GM18868 (cell line): ENCODE results near the gene RBM44.
"Not testable (repeated sequence)": the region's sequence is repeated elsewhere in the genome, so short reads cannot be mapped to it uniquely, and the experiment has no call there.

ENCODE experiments used
- ATAC-seq: cut with Tn5 transposase; IDR thresholded peaks from one replicate; pipeline ENCODE4 v1.9.1; 2021; ENCODE audit warnings: mild to moderate bottlenecking, moderate library complexity; ENCODE audit not compliant: unreplicated experiment

The RBM44 gene

DNA sequence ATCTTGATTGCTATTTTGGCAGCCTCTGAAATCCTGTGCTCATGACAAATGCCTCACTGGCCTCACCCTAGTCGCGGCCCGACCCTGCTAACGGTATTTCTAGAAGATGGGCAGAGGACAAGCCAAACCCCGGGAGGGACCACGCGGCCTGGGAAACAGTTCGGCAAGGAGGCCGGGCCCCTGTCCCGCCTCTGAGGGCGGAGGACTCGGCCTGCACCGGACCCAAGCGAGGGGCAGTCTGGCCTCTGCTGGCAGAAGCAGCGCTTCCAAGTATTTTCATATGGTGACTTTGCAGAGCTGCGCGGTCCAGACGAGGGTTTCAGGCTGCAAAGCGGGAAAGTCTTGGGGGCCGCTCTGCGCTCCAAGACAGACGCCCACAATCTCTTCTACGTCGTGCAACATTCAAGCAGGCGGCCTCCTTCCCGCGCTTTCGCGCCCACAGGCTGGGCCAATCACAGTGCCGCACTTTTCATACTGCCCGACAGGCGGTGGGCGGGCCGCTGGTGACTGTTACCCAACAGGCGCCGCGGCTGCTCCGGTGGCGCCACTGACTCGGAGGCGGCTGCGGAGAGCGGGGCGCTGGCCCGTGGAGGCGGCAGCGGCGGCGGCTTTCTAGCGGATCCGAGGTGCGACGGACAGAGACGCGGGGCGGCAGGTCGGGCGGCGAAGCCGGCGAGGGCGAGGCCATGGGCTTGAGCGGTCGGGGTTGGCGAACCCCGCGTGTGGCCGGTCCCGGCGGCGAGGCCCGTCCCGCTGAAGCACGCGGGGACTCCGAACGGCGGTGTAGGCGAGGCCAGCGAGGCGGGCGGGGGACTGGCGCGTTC is at the start of gene RBM44:
TSS of gene RBM44 (plus strand) at position 544 of the 824 bp plus-strand sequence. CDS start 14,831 bp downstream, outside the sequence.
- no peak for ATAC-seq

GRCh38 chr2:237749002-237749401 is 49.6 kb upstream of the RBM44 start:
- ATAC-seq, result no peak

DNA sequence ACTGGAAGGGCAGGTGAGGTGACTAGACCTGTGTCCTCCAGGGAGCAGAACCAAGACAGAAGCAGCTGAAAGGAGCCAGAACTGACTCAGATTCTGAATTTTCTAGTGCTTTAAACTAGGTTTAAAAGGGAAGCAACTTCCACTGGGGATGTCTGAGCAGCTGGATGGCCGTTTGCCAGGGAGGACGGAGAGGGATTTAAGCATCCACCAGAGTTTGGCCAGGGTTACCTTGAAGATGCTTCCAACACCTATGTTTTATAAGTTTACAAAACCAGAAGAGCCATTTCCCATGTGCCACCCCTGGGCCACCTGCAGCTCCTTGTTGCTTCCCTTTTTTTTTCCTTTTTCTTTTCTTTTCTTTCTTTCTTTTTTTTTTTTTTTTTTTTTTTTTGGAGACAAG is 48.6 kb upstream of the RBM44 start:
- no peak for ATAC-seq

GRCh38 chr2:237750441-237750840 is 48.1 kb upstream of the RBM44 start:
- not testable (repeated sequence) for ATAC-seq

DNA sequence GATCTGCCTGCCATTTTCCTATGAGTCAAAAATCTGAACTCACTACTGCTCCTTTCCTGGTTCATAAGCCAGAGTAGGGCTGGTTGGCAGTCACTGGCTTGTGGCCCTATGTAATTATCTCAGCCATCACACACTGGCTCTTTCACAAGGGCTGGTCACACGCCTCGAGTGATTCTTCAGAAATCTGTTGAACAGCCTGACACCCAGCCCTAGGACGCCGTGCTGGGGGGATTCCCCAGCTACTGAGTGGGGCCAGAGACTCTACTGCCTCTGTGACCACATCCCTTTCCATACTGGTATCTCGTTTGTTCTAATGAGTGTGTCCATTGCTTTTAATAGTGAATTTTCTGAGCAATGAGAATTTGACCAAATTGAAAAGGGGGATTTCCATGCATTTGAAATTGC is 45.8 kb upstream of the RBM44 start:
- ATAC-seq, result peak; percentile 99

DNA sequence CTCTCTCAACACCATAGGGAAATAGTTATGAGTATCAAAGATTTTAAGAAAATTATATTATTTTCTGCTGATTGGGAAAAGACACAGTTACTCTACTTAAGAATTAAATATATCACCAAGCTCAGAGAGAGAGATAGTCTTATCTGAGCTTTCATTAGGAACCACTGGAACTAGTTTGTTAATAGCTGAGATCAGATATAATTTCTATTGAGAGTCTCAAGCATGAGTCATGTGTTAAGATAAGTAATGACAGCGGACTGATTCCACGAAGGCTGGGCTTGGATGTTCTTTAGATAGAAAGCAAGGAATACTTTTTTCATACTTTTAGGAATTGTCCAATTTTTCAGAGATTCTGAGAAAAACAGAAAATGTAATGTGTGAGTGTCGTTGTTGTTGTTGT is 44.4 kb upstream of the RBM44 start:
- no peak for ATAC-seq

- no peak for ATAC-seq
Measured at GRCh38 chr2:237754626-237755248, 43.8 kb upstream of the RBM44 start.

DNA sequence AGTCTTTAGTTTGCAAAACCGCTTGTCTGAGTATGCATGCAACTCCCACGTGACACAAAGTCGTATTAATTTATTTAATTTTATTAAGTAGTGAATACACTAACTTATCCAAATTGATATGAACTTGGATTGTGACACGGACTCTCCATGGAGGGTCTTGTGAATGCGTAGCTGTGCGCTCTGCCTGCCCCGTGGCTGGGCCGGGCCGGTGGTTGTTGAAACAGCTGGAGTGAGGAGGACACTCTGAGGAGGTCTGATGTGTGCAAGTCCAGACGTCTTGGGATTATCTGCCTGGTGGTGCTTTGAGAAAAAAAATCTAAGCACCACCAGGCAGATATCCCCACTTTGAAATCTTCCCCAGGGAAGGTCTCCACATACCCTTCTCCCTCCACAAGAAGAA is 41.0 kb upstream of the RBM44 start:
- ATAC-seq, result no peak

- no peak for ATAC-seq
Measured at GRCh38 chr2:237758185-237758584, 40.4 kb upstream of the RBM44 start.

DNA sequence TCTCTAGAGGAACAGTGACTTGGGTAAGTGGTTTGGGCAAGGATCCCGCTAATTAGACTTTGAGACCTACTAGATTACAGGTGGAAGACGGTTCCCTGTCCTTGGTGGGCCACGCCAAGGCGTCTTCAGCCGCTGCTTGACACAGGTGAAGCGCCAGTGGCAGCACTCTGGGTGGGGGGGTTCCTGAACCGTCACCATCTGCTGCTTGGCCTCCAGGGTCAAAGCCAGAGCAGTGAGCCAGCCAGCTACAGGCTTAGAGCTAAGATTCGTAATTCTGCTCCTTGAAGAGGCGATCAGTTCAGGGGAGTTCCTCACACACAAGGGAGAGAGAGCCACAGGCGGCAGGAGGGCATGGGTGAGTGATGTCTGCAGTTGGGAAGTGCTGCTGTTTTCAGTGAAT is 39.4 kb upstream of the RBM44 start:
- no peak for ATAC-seq

DNA sequence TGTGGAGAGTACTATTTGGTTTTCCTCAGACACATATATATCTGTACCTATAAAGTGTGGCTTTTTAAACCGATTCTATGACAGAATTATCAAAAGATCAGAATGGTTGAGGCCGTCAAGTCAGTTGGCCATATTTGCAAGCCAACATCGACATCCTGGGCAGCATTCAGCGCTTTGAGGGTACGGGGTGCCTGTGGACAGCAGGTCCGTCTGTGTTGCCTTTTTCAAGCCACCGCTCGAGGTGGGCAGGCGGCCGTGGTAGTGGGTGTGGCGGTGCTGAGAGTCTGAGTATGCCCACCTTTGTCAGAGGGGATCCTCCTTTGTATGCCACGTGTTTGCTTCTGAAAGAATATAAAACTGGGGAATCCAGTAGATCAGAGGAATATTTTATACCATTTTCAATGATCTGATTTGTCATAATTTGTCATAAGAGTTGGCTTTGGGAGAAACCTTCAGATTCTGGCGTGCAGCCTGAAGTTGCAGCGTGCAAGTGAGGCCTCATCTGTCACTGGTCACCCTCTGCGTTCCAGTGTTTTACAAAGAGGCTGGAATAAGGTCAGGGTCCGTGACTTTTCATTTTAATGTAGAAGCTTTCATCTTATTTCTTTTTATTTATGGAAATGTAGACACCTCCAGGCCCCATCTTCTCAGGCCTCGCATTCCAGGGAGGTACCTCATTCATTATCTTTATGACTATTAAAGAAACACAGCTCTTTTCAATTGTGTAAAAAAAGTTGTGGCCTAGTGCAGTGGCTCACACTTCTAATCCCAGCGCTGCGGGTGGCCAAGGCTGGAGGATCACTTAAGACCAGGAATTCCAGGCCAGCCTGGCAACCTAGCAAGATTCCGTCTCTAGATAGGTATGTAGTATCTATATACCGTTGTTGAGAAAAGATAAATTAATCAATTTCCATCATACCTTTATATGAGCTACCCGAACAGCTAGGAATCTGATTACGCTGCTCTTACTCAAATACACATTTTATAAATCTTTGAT is 37.8 kb upstream of the RBM44 start:
- ATAC-seq, result no peak

GRCh38 chr2:237762291-237763182 is 36.0 kb upstream of the RBM44 start:
- ATAC-seq, result not testable (repeated sequence)

GRCh38 chr2:237763812-237764211 is 34.8 kb upstream of the RBM44 start:
- ATAC-seq, result no peak

- ATAC-seq, result not testable (repeated sequence)
Measured at GRCh38 chr2:237765122-237765521, 33.5 kb upstream of the RBM44 start.

GRCh38 chr2:237765875-237766274 is 32.7 kb upstream of the RBM44 start:
- ATAC-seq, result no peak

GRCh38 chr2:237766340-237766739 is 32.2 kb upstream of the RBM44 start:
- ATAC-seq, result no peak

GRCh38 chr2:237772513-237772912 is 26.1 kb upstream of the RBM44 start:
- ATAC-seq, result no peak

DNA sequence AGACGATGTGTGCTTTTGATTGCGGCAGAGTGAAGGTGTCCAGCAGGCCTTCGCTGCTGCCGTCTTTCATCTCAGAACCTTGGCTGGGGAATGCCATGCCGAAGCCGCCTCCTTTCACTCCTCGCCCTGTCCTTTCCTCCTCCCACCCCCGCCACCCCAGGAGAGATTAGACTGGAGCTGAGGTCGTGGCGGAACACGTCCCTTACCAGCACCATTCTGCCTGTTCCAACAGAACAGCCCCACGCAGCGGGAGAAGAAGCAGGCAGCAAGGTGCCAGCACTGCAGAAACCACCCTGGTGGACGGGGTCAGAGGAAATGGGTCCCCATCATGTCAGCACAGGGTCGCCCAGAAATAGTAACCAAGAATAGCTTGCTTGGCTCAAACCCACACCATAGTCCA is 24.8 kb upstream of the RBM44 start:
- ATAC-seq, result no peak

DNA sequence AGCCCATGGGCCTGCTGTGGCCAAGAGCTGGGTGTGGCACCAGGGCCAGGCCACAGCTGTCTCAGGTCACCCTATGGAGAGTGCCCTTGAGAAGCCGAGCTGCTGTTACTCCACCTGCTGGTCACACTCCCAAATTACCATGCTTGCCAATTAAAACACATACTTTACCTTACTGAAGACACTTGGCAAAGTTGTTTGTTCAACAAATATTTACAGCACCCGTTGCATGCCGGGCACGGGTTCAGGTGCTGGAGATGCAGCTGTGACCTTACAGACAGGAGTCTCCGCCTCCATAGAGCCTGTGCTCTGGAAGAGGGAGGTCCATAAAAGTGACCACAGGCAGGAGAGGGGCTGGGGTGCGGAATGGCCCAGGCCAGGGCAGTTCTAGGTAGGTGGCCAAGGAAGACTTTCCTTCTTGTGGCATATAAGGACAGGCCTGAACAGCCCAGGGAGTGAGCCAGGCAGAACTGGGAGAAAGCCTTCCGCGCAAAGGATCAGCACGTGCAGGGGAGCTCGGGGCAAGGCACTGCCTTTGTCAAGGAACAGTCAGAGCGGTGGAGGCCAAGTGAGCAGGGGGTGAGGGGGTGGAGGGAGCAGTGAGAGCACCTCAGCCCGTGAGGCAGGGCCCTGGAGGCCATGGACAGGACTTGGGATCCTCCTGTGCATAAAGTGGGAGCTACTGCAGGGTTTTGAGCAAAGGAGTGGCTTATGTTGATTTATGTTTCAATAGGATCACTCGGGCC is 23.6 kb upstream of the RBM44 start:
- ATAC-seq, result no peak
